ENCODE measurements around the gene FGD3. TPM values are rescaled to one million over a fixed set of nuclear protein-coding genes. Genes with fewer than 3 reads are reported as not detected.

The FGD3 gene
- total RNA-seq, 1 experiment from 2014 or later: not detected

DNA sequence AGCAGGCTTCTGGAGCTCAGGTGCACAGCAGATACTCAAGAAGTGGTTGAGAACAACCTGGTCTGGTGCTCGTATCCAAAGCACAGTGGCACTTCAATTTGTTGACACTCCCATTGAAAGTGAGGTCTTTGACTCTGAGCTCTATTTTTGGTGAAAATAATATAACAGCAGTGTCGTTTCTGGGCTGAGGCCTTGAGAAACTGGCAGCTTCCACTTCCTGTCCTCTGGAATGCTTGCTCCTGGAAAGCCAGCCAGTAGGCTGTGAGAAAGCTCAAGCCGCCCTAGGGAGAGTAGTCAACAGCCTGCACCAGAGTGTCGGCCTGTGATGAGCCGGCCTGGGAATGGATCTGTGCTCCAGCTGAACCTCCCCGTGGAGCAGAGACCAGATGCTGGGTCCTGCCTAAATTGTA is 104.4 kb downstream of the FGD3 start:
- no peak for DNase-seq (ENCODE audit: low spot score)

DNA sequence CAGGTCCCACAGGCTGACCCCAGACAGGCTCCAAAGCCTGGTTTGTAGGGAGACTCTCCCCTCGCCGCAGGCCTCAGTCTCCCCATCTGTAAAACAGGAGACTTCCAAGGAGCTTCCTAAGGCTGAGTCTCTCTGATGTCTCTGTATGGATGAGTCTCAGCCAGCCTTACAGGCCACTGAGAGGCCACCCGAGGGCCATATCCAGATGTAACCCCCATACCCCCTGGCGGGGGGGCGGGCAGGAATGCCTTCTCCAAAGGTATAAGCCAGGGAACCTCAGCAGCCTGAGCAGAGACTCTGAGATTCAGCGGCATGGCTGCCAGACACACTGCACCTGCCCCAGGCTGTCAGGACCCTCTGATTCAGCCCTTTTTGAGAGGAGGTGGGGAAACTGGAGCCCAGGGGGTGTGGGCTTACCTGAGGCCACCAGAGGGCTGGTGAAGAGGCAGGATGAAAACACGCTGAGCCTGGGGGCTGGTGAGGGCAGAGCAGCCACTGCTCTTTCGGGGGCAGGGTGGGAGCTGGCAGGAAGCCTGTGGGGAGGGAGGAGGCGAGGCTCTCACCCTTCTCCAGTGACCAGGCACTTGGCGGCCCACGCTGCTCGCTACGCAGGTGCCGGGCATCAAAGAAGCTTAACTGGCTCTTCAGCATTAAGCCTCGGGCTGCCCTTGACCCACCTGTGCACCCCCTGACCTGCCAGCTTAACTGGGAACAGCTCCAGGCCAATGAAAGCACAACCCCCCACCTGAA is 105.6 kb downstream of the FGD3 start:
- no peak for DNase-seq (ENCODE audit: low spot score)

DNA sequence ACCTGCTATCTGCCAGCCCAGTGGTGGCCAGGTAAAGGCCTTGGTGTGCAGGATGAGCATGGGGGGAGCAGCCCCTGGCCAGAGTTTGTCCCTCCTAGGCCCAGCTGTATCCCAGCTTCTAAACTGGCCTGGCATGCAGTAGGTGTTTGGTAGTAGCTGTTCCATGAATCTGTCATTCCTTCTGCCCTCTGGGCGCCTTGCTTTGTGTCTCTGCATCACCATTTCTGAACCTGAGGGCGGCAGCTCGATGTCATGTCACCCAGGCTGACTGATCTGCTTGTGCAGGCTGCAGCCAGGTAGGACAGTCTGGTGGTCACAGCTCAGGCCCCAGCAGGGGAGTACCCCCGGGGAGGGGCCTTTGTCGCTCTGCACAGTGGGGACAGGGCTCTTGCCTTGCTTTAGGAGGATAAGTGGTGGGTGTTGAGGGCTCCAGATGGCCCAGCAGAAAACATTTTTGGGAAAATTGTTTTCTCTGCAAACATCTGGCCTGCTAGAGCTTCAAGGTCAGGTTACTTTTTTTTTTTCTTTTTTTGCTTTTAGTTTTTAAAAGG is 106.5 kb downstream of the FGD3 start:
- DNase-seq (ENCODE audit: low spot score): no peak

DNA sequence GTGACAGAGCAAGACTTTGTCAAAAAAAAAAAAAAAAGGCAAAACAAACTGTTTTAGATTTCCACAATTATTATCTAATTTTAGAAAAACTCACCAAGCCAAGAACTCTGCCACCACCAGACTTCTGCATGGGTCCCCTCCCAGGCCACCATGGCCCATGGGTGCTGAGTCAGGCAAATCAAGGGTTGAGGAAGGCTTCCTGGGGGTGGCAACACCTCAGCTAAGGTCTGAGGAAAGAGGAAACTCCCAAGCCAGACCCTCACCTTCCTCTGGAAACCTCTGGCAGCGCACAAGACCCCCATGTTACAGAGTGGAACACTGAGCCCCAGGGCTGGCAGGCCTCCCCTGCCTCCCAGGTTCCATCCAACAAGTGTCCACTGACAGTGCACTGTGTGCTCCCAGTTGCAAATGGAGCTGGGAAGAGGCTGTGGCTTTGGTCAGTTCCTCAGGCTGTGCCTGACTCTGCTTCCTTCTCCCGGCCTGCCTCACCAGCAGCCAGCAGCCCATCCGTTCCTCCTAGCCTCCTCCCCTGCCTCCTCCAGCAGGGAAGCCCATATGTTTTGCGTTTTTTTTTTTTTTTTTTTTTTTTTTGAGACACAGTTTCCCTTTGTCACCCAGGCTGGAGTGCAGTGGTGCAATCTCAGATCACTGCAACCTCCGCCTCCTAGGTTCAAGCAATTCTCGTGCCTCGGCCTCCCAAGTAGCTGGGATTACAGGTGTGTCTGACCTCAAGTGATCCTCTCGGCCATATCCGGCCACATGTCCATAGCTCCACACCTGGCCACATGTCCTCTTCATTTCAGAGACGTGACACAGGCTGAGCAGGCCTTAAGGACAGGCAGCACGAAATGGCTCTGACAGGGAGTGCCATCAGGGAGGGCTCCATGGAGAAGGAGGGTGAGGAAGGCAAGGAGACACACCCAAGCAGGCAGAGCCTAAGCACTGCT is 107.7 kb downstream of the FGD3 start:
- DNase-seq (ENCODE audit: low spot score): no peak

DNA sequence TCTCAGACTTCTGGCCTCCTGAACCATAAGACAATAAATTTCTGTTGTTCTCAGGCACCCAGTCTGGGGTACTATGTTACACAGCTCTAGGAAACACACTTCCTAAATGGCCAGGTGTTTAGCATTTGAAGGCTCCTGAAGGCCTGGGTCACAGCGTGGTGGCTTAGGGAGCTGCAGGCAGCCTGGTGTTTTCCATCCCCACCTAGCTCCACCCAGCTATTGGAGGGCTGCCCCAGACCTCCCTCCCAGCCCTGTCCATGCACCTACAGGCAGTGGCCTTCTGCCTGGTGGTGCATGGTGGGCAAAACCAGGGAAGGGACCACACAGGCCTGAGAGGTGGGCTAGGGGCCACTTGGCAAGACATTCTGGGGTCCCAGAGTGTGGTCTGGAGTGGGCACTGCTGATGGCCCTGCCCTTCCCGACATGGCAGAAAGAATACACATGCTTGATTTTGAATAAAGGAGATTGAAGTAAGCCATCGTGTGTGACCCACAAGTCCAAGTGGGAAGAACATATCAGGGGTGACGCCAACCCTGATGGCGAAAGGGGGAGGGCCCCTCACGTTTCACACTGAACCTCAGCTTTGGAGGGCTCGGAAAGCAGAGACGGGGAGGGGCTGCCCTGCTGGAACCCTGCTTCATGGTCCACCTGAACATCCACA is 109.8 kb downstream of the FGD3 start:
- no peak for DNase-seq (ENCODE audit: low spot score)

DNA sequence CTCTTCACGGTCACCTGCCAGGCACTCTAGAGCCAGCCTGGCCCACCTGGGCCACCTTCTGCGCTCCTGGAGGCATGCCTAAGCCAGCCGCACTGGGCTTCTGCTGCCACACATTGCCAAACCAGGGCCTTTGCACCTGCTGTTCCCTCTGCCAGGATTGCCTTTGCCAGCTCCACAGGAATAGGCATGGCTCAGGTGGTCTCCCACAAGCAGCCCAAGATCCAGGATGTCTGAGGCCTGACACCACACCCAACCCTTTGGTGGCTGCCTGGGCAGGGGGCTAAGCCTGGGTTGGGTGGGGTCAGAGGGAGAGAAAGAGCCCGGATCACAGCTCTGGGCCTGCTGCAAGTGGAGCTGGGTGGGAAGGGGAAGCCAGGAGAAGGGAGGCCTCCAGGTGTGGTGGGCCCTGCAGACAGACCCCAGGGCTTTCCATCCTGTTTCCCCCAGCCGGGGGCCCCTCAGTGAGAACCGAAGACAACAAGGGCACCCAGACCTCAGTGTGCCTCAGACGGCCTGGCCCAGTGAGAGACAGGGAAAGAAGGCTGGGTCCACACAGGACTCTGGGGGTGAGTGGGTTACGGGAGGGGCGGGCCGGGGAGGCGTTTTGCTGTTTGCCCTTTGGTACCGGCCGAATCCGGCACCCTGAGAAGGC is 110.5 kb downstream of the FGD3 start:
- DNase-seq (ENCODE audit: low spot score): no peak

DNA sequence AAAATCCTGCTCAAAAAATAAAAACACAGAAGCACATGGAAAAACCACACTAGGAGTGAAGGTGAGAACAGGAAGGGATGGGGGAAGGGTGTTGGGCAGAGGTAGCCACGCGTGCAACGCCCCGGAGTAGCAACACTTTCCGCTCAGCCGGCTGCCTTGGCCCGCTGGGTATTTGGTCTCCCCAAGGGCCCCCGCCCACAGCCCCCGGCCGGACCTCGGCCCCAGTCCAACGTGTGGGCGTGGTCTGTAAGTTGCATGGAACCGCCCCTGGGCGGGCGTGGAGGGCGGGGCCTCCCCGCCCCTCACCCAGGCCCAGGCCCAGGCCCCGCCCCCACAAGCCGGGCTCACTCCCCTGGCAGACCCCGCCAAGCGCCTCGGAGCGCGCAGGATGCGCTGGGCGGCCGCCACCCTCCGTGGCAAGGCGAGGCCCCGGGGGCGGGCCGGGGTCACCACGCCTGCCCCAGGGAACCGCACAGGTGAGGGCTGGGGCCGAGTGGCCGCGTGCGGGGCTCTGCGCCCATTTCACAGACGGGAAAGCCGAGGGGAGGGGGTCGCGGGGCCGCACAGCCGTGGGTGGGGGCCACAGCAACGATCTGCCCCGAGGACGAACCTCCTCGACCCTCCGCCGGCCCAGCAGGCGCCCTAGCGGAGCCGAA is 111.2 kb downstream of the FGD3 start, which contains the start of gene SUSD3:
TSS of gene SUSD3 (plus strand) at position 347 of the 656 bp plus-strand sequence. CDS start at position 389, 42 bp downstream.
- no peak for DNase-seq (ENCODE audit: low spot score)

DNA sequence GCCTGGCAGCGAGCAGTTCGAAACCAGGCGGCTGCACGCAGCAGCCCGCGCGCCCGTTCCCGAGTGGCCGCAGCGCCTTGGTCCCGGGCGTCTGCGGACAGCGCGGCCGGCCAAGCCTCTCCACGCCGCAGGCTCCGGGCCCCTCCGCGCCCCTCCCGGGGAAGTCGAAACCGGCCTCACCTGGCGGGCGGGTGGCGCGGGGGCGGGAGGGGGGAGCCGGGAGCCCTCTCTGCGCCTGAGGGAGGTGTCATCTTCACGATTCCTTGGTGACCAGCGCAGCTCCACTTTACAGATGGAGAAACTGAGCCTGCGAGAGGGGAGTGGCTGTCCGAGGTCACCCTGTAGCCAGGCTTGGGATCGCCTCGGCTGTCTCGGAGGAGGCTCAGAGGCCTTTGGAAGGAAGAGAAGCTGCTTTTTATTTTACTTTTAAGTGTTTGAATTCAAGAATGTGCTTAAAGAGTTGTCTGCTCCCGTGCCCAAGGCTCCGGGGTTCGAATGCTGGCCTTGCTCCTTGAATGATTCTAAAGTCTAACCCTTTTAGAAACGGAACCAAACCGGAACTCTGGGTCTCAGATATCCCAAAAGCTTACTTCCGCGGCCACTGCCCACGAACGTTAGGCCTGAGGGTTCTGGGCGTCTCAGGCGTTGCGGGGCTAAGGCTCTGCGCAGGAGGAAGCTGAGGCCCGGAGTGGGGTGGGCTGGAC is 111.8 kb downstream of the FGD3 start:
- no peak for DNase-seq (ENCODE audit: low spot score)

DNA sequence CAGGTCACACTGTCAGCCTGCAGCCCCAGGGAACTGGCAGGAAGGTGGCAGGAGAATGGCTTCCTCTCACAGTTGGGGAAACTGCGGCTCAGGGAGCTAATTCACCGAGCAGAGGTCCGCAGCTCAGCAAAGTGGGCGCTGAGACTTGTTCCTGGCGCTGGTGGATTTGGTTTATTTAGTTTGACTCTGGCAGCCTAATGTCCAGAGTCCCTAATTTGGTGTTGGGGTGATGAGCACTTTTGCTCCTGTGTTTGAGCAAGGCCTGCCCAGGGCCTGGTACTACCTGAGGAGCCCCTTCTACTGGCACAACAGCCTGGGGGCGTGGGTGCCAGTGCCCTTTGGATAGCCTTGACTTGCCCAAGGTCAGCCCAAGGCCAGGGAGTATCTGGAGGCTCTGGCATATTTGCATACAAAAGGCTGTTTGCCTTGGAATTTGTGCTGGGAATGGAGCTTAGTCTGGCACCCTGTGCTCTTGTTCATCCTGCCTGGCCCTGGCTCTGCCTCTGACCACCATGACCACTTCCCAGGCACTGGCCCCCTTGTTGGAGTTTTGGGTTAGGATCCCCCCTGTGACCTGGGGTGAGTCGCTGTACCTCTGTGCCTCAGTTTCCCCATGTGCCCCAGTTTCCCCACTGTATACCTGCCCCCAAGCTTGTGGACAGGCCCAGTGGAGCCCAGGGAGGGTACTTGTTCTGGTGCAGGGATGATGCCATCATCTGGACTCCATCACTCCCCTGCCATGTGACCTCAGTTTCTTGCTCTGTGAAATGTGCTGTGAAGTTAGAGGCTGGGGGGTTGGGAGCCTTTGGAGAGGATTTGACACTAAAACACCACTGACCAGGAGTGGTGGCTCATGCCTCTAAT is 112.6 kb downstream of the FGD3 start:
- no peak for DNase-seq (ENCODE audit: low spot score)

DNA sequence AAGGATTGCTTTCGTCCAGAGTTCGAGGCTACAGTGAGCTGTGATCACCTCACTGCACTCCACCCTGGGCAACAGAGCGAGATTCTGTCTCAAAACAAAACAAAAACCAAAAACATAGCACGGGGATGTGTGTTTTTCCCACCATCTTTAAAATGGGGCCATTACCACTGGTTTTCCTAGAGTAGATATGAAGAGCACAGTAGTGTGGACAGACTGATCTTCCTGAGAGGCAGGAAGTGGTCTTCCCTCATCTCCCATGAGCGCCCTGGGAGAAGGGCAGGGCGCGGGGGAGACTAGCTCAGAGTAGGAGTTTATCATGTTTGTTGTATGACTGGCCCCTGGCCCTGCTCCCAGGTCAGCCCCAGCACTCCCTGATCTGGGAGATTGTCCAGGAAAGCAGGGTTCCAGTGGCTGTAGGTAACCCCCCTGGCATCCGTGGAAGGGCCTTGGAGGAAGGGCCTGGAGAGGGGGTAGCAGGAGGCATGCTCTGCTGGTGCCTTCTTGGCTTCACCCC is 113.5 kb downstream of the FGD3 start:
- DNase-seq (ENCODE audit: low spot score): no peak

DNA sequence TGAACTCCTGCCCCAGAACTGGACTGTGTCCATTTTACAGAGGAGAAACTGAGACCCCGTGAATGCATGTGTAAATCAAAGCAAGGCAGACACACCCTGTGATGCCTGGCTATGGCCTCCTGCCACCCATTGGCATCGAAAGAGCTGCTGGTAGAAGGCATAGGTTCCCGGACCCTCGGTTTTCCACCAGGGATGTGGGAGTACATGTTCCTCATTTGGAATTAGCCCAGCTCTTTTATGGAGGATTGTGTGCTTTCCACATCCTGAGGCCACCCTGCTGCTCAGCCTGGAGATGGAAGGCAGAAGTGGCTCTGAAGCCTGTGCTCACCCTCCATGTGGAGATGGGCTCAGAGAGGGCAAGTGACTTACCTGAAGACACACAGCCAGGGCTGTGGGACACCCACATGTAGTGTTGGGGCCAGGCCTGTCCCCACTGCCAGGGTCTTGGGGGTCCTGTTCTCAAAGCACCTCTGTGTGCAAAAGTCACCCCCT is 114.0 kb downstream of the FGD3 start:
- no peak for DNase-seq (ENCODE audit: low spot score)

DNA sequence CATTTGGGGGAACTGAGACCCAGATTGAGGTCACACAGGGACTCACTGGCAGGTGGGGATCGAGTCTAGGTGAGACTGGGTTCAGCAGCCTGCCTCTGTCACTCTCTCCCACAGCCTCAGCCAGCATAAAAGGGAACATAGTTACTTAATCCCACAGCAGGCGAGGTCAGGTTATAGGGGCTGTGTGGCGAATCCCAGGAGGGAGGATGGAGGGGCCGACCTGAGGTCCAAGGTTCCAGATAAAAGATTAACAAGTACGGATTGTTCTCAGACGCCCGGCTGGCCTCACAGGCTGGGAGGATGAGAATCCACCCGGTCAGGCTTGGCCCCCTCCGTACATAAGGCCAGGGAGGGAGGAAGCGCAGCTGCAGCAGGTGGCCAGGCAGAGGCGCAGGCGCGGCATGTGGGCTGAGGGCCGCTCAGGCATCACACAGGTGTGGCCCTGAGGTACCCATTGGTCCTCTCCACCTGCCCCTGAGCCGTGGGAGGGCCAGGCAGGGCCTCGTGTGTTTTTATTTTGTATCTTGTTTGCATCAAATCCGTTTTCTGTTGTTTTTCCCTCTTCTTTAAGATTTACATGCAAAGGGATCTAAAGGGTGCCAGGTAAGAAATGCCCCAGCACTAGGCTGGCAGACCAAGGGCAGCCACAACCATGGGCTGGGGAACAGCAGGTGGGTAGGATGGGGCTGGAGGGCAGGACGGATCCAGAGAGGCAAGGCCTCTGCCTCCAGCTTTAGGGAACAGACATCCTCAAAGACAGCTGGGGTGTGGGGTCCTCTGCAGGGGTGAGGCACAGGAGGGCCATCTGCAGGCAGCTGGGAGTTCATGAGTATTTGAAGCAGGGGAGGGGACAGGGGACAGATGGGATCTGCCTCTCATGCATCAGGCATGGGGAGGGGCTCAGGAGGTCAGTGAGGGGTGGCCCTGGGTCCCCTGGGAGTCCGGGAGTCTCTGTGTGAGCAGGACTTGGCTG is 114.8 kb downstream of the FGD3 start:
- no peak for DNase-seq (ENCODE audit: low spot score)

DNA sequence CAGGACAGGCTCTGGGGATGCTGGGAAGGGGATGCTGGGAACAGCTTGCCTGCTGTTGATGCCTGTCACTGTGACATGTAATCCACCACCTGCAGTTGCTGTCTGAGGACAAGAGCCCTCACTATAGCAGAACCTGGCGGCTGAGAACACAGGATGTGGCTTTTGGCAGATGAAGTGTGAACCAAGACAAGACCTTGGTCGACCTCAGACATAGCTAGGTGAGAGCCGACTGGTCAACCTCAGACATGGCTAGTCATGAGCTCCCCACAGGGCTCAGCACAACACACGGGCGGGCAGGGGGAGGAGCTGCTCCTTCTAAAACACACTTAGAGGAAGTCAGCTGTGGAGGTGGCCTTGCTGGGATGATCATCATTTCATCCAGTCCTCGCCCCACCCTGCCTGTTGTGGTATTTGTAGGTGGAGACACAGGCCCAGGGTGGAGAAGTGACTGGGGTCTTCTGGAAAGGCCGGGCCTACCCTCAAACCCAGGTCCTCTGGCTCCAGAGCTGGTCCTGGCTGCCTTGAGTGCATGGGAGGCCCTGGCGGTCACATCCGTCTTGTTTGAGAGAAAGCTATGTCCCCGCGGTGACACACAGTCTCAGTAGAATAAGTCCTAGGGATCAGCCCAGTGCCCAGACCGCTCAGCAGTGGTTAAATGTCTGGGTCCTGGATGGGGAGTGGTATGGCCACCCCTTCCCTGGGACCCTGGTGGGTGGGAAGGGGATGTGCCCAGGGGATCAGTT is 117.2 kb downstream of the FGD3 start:
- DNase-seq (ENCODE audit: low spot score): peak; percentile 50

DNA sequence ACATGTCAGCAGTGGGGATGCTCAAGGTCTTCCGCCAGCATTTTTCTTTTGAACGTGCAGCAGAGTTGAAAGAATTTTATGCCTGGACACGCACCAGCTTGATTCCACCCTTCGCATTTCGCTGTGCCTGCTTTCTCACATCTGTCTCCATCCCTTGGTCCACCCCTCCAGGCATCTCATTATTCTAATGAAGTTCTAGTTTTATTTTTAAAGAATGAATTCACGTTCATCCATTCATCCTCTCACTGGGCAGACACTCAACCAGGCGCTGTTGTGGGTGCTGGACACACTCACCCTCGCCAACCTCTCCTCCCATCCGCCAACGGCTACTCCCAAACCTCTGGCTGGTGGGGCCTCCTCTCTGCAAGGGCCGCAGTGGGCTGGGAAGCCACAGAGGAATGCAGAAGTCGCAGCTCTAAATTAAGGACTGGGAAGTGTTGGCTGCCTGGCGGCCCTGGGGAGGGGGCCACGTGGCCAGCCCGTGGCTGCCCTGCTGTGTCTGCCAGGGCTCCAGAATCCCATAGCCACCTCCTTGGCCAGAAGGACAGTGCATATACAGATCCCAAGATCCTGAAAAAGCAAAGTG is 117.9 kb downstream of the FGD3 start:
- no peak for DNase-seq (ENCODE audit: low spot score)

DNA sequence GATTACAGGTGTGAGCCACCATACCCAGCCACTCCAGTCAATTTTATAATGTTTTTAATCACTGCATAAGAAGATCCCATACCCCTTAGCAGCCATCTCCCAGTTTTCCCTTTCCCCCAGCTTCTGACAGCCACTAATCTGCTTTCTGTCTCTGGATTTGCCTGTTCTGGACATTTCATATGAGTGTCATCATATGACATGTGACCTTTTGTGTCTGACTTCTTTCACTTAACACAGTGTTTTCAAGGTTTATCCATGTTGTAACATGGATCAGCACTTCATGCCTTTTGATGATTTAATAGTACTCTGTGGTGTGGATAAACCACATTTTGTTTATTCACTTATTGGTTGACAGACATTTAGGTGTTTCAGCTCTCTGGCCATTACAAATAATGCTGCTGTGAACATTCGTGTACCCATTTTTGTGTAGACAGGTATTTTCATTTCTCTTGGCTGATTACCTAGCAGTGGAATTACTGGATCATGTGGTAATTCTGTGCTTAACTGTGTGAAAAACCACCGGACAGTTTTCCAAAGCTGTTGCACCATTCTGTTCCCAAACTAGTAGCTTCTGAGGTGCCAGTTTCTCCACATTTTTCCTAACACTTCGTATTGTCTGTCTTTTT is 119.8 kb downstream of the FGD3 start:
- DNase-seq (ENCODE audit: low spot score): no peak

DNA sequence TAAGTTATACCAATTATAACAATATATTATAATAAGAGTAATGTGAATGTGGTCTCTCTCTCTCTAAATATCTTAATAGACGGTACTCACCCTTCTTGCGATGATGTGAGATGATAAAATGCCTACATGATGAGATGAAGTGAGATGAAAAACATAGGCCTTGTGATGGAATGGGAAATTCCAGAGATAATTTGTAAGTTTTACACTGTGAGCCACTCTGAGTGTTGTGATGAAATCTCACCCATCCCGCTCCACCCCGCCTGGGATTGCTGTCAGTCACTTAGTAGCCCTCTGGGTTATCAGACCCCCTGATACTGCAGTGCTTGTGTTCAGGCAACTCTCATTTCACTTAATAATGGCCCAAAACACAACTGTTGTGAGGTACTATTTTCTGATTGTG is 121.6 kb downstream of the FGD3 start:
- no peak for DNase-seq (ENCODE audit: low spot score)
